Keratinocyte (primary cell): ENCODE data around the gene BCAR3. TPM values are rescaled to one million over a fixed set of nuclear protein-coding genes. Genes with fewer than 3 reads are reported as not detected.

Source experiments
- DNase-seq: peaks from one replicate; pipeline ENCODE4 v3.0.0-alpha.2; 2011; ENCODE audit warnings: low read depth, missing footprints, low spot score
- FAIRE-seq: peaks from 2 replicates; lab custom pipeline; 2011; peaks lifted over from hg19 to GRCh38; lab: Jason Lieb, UNC
- H2AFZ ChIP-seq: 2 replicates; pipeline ENCODE4 v1.6.0; 2012; ENCODE audit warnings: low read length, control low read depth, inconsistent platforms; ENCODE audit not compliant: control insufficient read depth
- H3K27ac ChIP-seq: 2 replicates; pipeline ENCODE4 v1.5.1; 2011; ENCODE audit warnings: low read length; ENCODE audit not compliant: control insufficient read depth, insufficient read depth
- H3K27me3 ChIP-seq: 3 replicates; pipeline ENCODE4 v1.6.0; 2011; ENCODE audit warnings: low read length; ENCODE audit not compliant: control insufficient read depth, insufficient read depth; ENCODE audit errors: extremely low read depth
- H3K36me3 ChIP-seq, 2 experiments: 2 replicates in 1 of 2; 3 replicates in 1 of 2; pipeline ENCODE4 v1.5.1; 2011; ENCODE audit warnings: low read length in 2 of 2, mild to moderate bottlenecking in 1 of 2; ENCODE audit not compliant: control insufficient read depth in 2 of 2, insufficient read depth in 2 of 2; ENCODE audit errors: extremely low read depth in 1 of 2
- H3K4me1 ChIP-seq: 3 replicates; pipeline ENCODE4 v1.5.1; 2011; ENCODE audit warnings: low read length; ENCODE audit not compliant: control insufficient read depth, insufficient read depth; ENCODE audit errors: extremely low read depth
- H3K4me2 ChIP-seq: 3 replicates; pipeline ENCODE4 v1.6.0; 2011; ENCODE audit warnings: low read depth, low read length; ENCODE audit not compliant: control insufficient read depth, insufficient read depth; ENCODE audit errors: extremely low read depth
- H3K4me3 ChIP-seq, 3 experiments: fragments of 200-600 bp in 1 of 3; sonication (generic) in 1 of 3; 2 replicates in 2 of 3; 3 replicates in 1 of 3; pipeline ENCODE4 v1.5.1; 2011 to 2016; ENCODE audit warnings: low read length in 3 of 3, mild to moderate bottlenecking in 3 of 3, control low read depth in 2 of 3, inconsistent platforms in 1 of 3, low read depth in 1 of 3, mixed read lengths in 1 of 3, mixed run types in 1 of 3, moderate library complexity in 1 of 3; ENCODE audit not compliant: control insufficient read depth in 2 of 3, insufficient read depth in 2 of 3; ENCODE audit errors: extremely low read depth in 1 of 3
- H3K79me2 ChIP-seq: 2 replicates; pipeline ENCODE4 v1.6.0; 2012; ENCODE audit warnings: low read length; ENCODE audit not compliant: control insufficient read depth, insufficient read depth
- H3K9ac ChIP-seq: 3 replicates; pipeline ENCODE4 v1.6.0; 2011; ENCODE audit warnings: low read length; ENCODE audit not compliant: control insufficient read depth, insufficient read depth; ENCODE audit errors: extremely low read depth
- H3K9me1 ChIP-seq: 3 replicates; pipeline ENCODE4 v1.6.0; 2011; ENCODE audit warnings: low read length; ENCODE audit not compliant: control insufficient read depth, insufficient read depth; ENCODE audit errors: extremely low read depth
- H3K9me3 ChIP-seq: 2 replicates; pipeline ENCODE4 v1.5.1; 2012; ENCODE audit warnings: low read depth, low read length; ENCODE audit not compliant: control insufficient read depth
- H4K20me1 ChIP-seq: 3 replicates; pipeline ENCODE4 v1.6.0; 2011; ENCODE audit warnings: low read length; ENCODE audit not compliant: control insufficient read depth, insufficient read depth; ENCODE audit errors: extremely low read depth
- EZH2 ChIP-seq: IDR thresholded peaks from one replicate; pipeline ENCODE4 v1.6.1; 2012; ENCODE audit warnings: inconsistent platforms, mild to moderate bottlenecking, low read length, moderate library complexity
- dilution Hi-C: fragments of 300-500 bp; cut with MboI; formaldehyde crosslinking; loops from one replicate; pipeline ENCODE4 v1.7.0; 2020; ENCODE audit warnings: low sequenced_read_pairs; ENCODE audit not compliant: extremely low pct_ligation_motif_present
- polyA plus RNA-seq, 5 experiments: library from polyadenylated mRNA; depleted of rRNA in 3 of 5; stranded (reverse) in 3 of 5; stranded (forward) in 1 of 5; unstranded in 1 of 5; fragments of >200 nt; gene quantifications; 1 replicate in 1 of 5; 2 replicates in 3 of 5; 3 replicates in 1 of 5; pipeline versions ENCODE4 v1.2.1 to v1.2.3, GENCODE V29; 2011 to 2012; ENCODE audit warnings: missing spikeins in 2 of 5, low read depth in 1 of 5, low replicate concordance in 1 of 5
- TF ChIP-seq, protein P1 (sequence below), 3 experiments: IDR thresholded peaks in 1 of 3; conservative IDR thresholded peaks in 1 of 3; optimal IDR thresholded peaks in 1 of 3; 2 replicates in 2 of 3; 3 replicates in 1 of 3; pipeline versions ENCODE3 to v1.5.1; 2011; ENCODE audit warnings: low read length in 3 of 3, mild to moderate bottlenecking in 3 of 3, moderate library complexity in 2 of 3, control low read depth in 1 of 3, inconsistent platforms in 1 of 3; ENCODE audit not compliant: insufficient read depth in 2 of 3; ENCODE audit errors: extremely low read depth in 1 of 3

Gene BCAR3
- polyA plus RNA-seq, 1 donor (not counting 4 experiments of a cell fraction or from before 2014, with no cell fraction given), result 77.2 TPM

DNA sequence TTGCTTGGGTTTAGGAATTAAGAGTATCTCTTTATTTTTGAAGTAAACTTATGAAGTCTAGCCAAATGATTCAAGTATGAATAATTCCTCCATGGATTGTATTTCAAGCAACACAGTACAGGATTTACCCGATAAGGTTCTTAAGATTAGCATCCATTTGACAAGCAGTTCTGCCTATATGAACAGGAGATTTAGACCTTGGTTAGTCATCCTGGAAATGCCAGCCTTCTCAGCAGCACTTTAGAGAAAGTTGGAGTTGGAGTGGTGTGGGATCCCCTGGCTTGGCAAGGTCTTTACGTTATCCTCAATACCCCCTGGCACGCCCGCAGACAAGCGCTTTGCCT is 1.6 kb downstream of the BCAR3 start:
- H4K20me1 ChIP-seq, result peaks cover 44% of the 10 kb centered on the region
- peaks cover 58% of the 10 kb centered on the region for H3K4me1 ChIP-seq
- no peaks in the 10 kb centered on the region for H3K9me3 ChIP-seq
- TF ChIP-seq, protein P1, sequence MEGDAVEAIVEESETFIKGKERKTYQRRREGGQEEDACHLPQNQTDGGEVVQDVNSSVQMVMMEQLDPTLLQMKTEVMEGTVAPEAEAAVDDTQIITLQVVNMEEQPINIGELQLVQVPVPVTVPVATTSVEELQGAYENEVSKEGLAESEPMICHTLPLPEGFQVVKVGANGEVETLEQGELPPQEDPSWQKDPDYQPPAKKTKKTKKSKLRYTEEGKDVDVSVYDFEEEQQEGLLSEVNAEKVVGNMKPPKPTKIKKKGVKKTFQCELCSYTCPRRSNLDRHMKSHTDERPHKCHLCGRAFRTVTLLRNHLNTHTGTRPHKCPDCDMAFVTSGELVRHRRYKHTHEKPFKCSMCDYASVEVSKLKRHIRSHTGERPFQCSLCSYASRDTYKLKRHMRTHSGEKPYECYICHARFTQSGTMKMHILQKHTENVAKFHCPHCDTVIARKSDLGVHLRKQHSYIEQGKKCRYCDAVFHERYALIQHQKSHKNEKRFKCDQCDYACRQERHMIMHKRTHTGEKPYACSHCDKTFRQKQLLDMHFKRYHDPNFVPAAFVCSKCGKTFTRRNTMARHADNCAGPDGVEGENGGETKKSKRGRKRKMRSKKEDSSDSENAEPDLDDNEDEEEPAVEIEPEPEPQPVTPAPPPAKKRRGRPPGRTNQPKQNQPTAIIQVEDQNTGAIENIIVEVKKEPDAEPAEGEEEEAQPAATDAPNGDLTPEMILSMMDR (optimal IDR thresholded peaks at IDR 0.05 in 1 of 3, IDR thresholded peaks at IDR 0.05 in 1 of 3, conservative IDR thresholded peaks at IDR 0.05 in 1 of 3; ENCODE audit: extremely low read depth in 1 of 3, insufficient read depth in 2 of 3, low read length in 3 of 3), result no peak
- TF ChIP-seq EZH2, result no peak
- H3K4me3 ChIP-seq, result peak overlapping the region; percentile 70 to 88 (median 88)
- H3K27ac ChIP-seq, result peak overlapping the region; percentile 94
- no peaks in the 10 kb centered on the region for H3K27me3 ChIP-seq
- H2AFZ ChIP-seq, result no peak overlapping the region
- H3K9ac ChIP-seq, result peak overlapping the region; percentile 84
- DNase-seq (no peak), FAIRE-seq (peak; percentile 76)
- H3K36me3 ChIP-seq, result peaks cover 4 to 44% of the 10 kb centered on the region in 2 experiments
- H3K9me1 ChIP-seq, result peaks cover 11% of the 10 kb centered on the region
- peaks cover 84% of the 10 kb centered on the region for H3K79me2 ChIP-seq
- dilution Hi-C loops, result no loop called here
- peak overlapping the region; percentile 98 for H3K4me2 ChIP-seq

- H3K4me2 ChIP-seq, result peak overlapping the region; percentile 98
- no peaks in the 10 kb centered on the region for H3K27me3 ChIP-seq
- peak overlapping the region; percentile 70 to 88 (median 88) for H3K4me3 ChIP-seq
- no peak for TF ChIP-seq EZH2
- TF ChIP-seq, protein P1 (optimal IDR thresholded peaks at IDR 0.05 in 1 of 3, IDR thresholded peaks at IDR 0.05 in 1 of 3, conservative IDR thresholded peaks at IDR 0.05 in 1 of 3; ENCODE audit: extremely low read depth in 1 of 3, insufficient read depth in 2 of 3, low read length in 3 of 3), result no peak
- dilution Hi-C loops, result no loop called here
- peaks cover 49% of the 10 kb centered on the region for H4K20me1 ChIP-seq
- peaks cover 11% of the 10 kb centered on the region for H3K9me1 ChIP-seq
- H3K27ac ChIP-seq, result peak overlapping the region; percentile 94
- FAIRE-seq (no peak), DNase-seq (no peak)
- peaks cover 89% of the 10 kb centered on the region for H3K79me2 ChIP-seq
- H3K36me3 ChIP-seq, result peaks cover 6 to 49% of the 10 kb centered on the region in 2 experiments
- no peak overlapping the region for H2AFZ ChIP-seq
- H3K4me1 ChIP-seq, result peaks cover 63% of the 10 kb centered on the region
- H3K9ac ChIP-seq, result peak overlapping the region; percentile 84
- no peaks in the 10 kb centered on the region for H3K9me3 ChIP-seq
Observed at GRCh38 chr1:93679546-93679945, 2.1 kb downstream of the BCAR3 start.
